ENCODE measurements around the gene DHX38. TPM values are rescaled to one million over a fixed set of nuclear protein-coding genes. Genes with fewer than 3 reads are reported as not detected.

DHX38 gene
- total and polyA plus RNA-seq, 2 experiments from 2014 or later, result 32.9 to 42.2 TPM

DNA sequence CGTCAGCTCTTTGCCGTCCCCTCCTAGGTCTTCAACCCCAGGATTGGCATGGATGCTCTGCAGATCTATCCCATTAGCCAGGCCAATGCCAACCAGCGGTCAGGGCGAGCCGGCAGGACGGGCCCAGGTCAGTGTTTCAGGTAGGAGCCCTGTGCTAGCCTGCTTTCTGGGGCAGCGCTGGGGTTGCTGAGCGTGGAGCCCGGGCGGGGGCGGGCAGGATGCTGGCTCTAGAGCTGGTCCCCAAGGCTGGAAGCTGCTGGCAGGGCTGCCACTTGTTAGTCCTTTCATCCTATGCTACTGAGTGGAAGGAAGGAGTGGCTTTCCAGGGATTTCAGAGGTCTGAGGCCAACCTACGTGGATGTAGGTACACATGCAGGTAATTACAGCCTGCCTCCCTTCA lies 12.3 kb downstream of the DHX38 start:
- no peak for DNase-seq (ENCODE audit: low spot score)
- Histone ChIP-seq H3K4me3 (no peak overlapping the region), H3K4me1 (ENCODE audit: insufficient read depth) (no peaks in the 10 kb centered on the region), H3K27me3 (no peaks in the 10 kb centered on the region), H3K27ac (no peak overlapping the region), H3K4me2 (no peak overlapping the region), H3K36me3 (replicated peaks; ENCODE audit: insufficient read depth, low read depth) (no peaks in the 10 kb centered on the region), H3K9me3 (ENCODE audit: low read depth) (no peaks in the 10 kb centered on the region), H4K20me1 (ENCODE audit: insufficient read depth, poor library complexity, severe bottlenecking) (no peaks in the 10 kb centered on the region), H2AFZ (no peak overlapping the region), H3K79me2 (no peaks in the 10 kb centered on the region), H3K9me2 (replicated peaks; ENCODE audit: insufficient read depth) (no peaks in the 10 kb centered on the region)
- WGBS (ENCODE audit: low lambda C conversion rate, missing lambda C conversion rate), result 96% methylated on average over 12 of the region's 12 CpGs
- TF ChIP-seq EZH2 (IDR thresholded peaks at IDR 0.05; ENCODE audit: borderline replicate concordance), result no peak
- TF ChIP-seq, protein P1, sequence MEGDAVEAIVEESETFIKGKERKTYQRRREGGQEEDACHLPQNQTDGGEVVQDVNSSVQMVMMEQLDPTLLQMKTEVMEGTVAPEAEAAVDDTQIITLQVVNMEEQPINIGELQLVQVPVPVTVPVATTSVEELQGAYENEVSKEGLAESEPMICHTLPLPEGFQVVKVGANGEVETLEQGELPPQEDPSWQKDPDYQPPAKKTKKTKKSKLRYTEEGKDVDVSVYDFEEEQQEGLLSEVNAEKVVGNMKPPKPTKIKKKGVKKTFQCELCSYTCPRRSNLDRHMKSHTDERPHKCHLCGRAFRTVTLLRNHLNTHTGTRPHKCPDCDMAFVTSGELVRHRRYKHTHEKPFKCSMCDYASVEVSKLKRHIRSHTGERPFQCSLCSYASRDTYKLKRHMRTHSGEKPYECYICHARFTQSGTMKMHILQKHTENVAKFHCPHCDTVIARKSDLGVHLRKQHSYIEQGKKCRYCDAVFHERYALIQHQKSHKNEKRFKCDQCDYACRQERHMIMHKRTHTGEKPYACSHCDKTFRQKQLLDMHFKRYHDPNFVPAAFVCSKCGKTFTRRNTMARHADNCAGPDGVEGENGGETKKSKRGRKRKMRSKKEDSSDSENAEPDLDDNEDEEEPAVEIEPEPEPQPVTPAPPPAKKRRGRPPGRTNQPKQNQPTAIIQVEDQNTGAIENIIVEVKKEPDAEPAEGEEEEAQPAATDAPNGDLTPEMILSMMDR (IDR thresholded peaks at IDR 0.05; ENCODE audit: poor library complexity), result no peak
- TF ChIP-seq EZH2phosphoT487 (IDR thresholded peaks at IDR 0.05; ENCODE audit: low read depth, severe bottlenecking, unreplicated experiment), result no peak

DNA sequence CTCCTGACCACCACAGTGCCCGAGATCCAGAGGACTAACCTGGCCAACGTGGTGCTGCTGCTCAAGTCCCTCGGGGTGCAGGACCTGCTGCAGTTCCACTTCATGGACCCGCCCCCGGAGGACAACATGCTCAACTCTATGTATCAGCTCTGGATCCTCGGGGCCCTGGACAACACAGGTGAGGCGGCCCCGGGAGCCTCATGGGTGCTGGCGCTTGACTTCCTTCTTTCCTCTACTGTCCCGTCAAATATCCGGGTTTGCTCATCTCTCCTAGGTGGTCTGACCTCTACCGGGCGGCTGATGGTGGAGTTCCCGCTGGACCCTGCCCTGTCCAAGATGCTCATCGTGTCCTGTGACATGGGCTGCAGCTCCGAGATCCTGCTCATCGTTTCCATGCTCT lies 13.7 kb downstream of the DHX38 start:
- H2AFZ ChIP-seq, result no peak overlapping the region
- H3K4me1 ChIP-seq (ENCODE audit: insufficient read depth), result no peaks in the 10 kb centered on the region
- DNase-seq (ENCODE audit: low spot score), result no peak
- TF ChIP-seq EZH2phosphoT487 (IDR thresholded peaks at IDR 0.05; ENCODE audit: low read depth, severe bottlenecking, unreplicated experiment) (no peak), EZH2 (IDR thresholded peaks at IDR 0.05; ENCODE audit: borderline replicate concordance) (no peak)
- TF ChIP-seq, protein P1 (IDR thresholded peaks at IDR 0.05; ENCODE audit: poor library complexity), result no peak
- no peaks in the 10 kb centered on the region for H3K36me3 ChIP-seq (replicated peaks; ENCODE audit: insufficient read depth, low read depth)
- H3K79me2 ChIP-seq, result no peaks in the 10 kb centered on the region
- H3K27ac ChIP-seq, result no peak overlapping the region
- H3K4me2 ChIP-seq, result no peak overlapping the region
- no peaks in the 10 kb centered on the region for H3K9me3 ChIP-seq (ENCODE audit: low read depth)
- H3K4me3 ChIP-seq, result no peak overlapping the region
- no peaks in the 10 kb centered on the region for H3K9me2 ChIP-seq (replicated peaks; ENCODE audit: insufficient read depth)
- no peaks in the 10 kb centered on the region for H4K20me1 ChIP-seq (ENCODE audit: insufficient read depth, poor library complexity, severe bottlenecking)
- no peaks in the 10 kb centered on the region for H3K27me3 ChIP-seq
- 97% methylated on average over 17 of the region's 17 CpGs for WGBS (ENCODE audit: low lambda C conversion rate, missing lambda C conversion rate)

GRCh38 chr16:72108353-72109102 lies 14.9 kb downstream of the DHX38 start:
- Histone ChIP-seq H3K27ac (no peak overlapping the region), H3K27me3 (no peaks in the 10 kb centered on the region), H3K9me3 (ENCODE audit: low read depth) (no peaks in the 10 kb centered on the region), H4K20me1 (ENCODE audit: insufficient read depth, poor library complexity, severe bottlenecking) (no peaks in the 10 kb centered on the region), H2AFZ (no peak overlapping the region), H3K4me3 (no peak overlapping the region), H3K4me2 (no peak overlapping the region), H3K36me3 (replicated peaks; ENCODE audit: insufficient read depth, low read depth) (no peaks in the 10 kb centered on the region), H3K4me1 (ENCODE audit: insufficient read depth) (no peaks in the 10 kb centered on the region), H3K9me2 (replicated peaks; ENCODE audit: insufficient read depth) (no peaks in the 10 kb centered on the region), H3K79me2 (no peaks in the 10 kb centered on the region)
- WGBS (ENCODE audit: low lambda C conversion rate, missing lambda C conversion rate), result 87% methylated on average over 16 of the region's 16 CpGs
- no peak for DNase-seq (ENCODE audit: low spot score)
- TF ChIP-seq, protein P1 (IDR thresholded peaks at IDR 0.05; ENCODE audit: poor library complexity), result no peak
- TF ChIP-seq EZH2 (IDR thresholded peaks at IDR 0.05; ENCODE audit: borderline replicate concordance) (no peak), EZH2phosphoT487 (IDR thresholded peaks at IDR 0.05; ENCODE audit: low read depth, severe bottlenecking, unreplicated experiment) (no peak)
